H9 (cell line): ENCODE data around the gene CSNK1A1L. TPM values are rescaled to one million over a fixed set of nuclear protein-coding genes. Genes with fewer than 3 reads are reported as not detected.

ENCODE experiments used
- total RNA-seq: library from RNA; stranded (reverse); gene quantifications from 2 replicates; pipeline ENCODE4 v1.2.1, GENCODE V29; 2021

The CSNK1A1L gene
- total RNA-seq, 1 experiment from 2014 or later = not detected

Other genes starting within 250 kb of the CSNK1A1L start
- 1.1 TPM in 2 replicates for gene SMAD9, start 185.4 kb downstream of the CSNK1A1L start, total RNA-seq
- gene ALG5, start 106.3 kb downstream of the CSNK1A1L start, total RNA-seq = 23.3 and 27.0 TPM in 2 replicates
- gene EXOSC8, start 104.9 kb downstream of the CSNK1A1L start, total RNA-seq = 87.3 and 91.9 TPM in 2 replicates
- gene SUPT20H, start 46.0 kb downstream of the CSNK1A1L start, total RNA-seq = 58.0 and 59.5 TPM in 2 replicates